Gastroesophageal sphincter (tissue), 4 donors: Measurements from ENCODE around the gene INPP5A. TPM values are rescaled to one million over a fixed set of nuclear protein-coding genes. Genes with fewer than 3 reads are reported as not detected.

ENCODE experiments used
- ATAC-seq: fragments of 150-250 bp; one replicate; pipeline ENCODE4 v1.9.1; 2016; ENCODE audit warnings: mild to moderate bottlenecking, moderate library complexity
- H3K27ac ChIP-seq, 4 donors: fragments of 200-600 bp; sonication (generic) in 3 of 4; 1 replicate in 3 of 4; 2 replicates in 1 of 4; pipeline ENCODE4 v1.5.1; 2016 to 2019
- H3K27me3 ChIP-seq: fragments of 200-600 bp; sonication (generic); one replicate; pipeline ENCODE4 v1.5.1; 2019
- H3K36me3 ChIP-seq, 2 donors: fragments of 200-600 bp; sonication (generic); one replicate each; pipeline ENCODE4 v1.5.1; 2019; ENCODE audit warnings: control low read depth in 1 of 2
- H3K4me1 ChIP-seq, 3 donors: fragments of 200-600 bp; sonication (generic); 1 replicate in 2 of 3; 2 replicates in 1 of 3; pipeline ENCODE4 v1.5.1; 2016 to 2019; ENCODE audit warnings: control low read depth in 2 of 3
- H3K4me3 ChIP-seq, 2 donors: fragments of 200-600 bp; sonication (generic); one replicate each; pipeline ENCODE4 v1.5.1; 2019; ENCODE audit warnings: mild to moderate bottlenecking in 1 of 2, moderate library complexity in 1 of 2
- H3K9me3 ChIP-seq, 3 donors: fragments of 200-600 bp; sonication (generic); one replicate each; pipeline ENCODE4 v1.5.1; 2017 to 2019; ENCODE audit warnings: control low read depth in 2 of 3
- CTCF ChIP-seq, 4 experiments: fragments of 200-600 bp in 2 of 4; fragments of 450-650 bp in 2 of 4; sonication (generic) in 1 of 4; IDR thresholded peaks; one replicate each; pipeline ENCODE4 v1.5.1; 2017 to 2019; ENCODE audit warnings: antibody characterized with exemption in 4 of 4, mild to moderate bottlenecking in 2 of 4, moderate library complexity in 2 of 4
- EP300 ChIP-seq: sonication (generic); formaldehyde crosslinking; IDR thresholded peaks from one replicate; pipeline ENCODE4 v1.6.1; 2017; ENCODE audit warnings: antibody characterized with exemption, mild to moderate bottlenecking
- POLR2A ChIP-seq, 2 donors: fragments of 450-650 bp; IDR thresholded peaks; one replicate each; pipeline ENCODE4 v1.6.1; 2017; ENCODE audit warnings: antibody characterized with exemption in 2 of 2, mild to moderate bottlenecking in 2 of 2, moderate library complexity in 1 of 2
- POLR2AphosphoS5 ChIP-seq: sonication (generic); formaldehyde crosslinking; IDR thresholded peaks from one replicate; pipeline ENCODE4 v1.6.1; 2017; ENCODE audit warnings: antibody characterized with exemption
- WGBS, 2 donors: methylation state at CpG; one replicate each; pipeline ENCODE4 v1.1.5; 2018; ENCODE audit warnings: low coverage in 1 of 2; 5-methylcytosine and 5-hydroxymethylcytosine counted together
- total RNA-seq, 4 donors: library from RNA; depleted of rRNA; stranded (reverse); fragments of >200 nt; gene quantifications; one replicate each; pipeline ENCODE4 v1.1.0, GENCODE V29; 2016

The INPP5A gene
- total RNA-seq, 4 donors from 2014 or later = 111 to 288 (median 215) TPM

DNA sequence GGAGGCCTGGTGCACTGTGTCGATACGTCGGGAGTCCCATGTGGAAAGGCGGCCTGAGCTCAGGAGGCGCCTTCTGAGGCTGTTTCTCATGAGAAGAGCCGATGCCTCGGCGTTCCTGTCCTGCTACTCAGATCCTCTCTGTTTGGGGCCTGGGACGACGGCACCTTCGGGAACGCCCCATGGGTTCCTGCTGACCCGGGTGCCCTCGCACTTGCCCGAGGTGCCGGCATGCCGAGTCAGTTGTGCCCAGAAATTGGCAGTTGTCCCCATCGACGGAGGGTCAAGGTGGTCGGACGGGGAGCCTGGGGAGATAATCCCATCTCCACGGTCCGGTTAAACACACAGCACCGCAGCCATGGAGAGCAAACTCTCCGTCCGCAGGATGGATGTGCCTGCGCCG lies 215.4 kb downstream of the INPP5A start:
- Histone ChIP-seq H3K4me3 (no peak overlapping the region), H3K4me1 (peaks cover 0 to 2% (median 0%) of the 10 kb centered on the region in 3 donors), H3K36me3 (peaks cover 0 to 96% of the 10 kb centered on the region in 2 donors), H3K27me3 (no peaks in the 10 kb centered on the region), H3K9me3 (no peaks in the 10 kb centered on the region), H3K27ac (no peak overlapping the region)
- ATAC-seq = no peak
- 94 to 97% methylated on average over 13 to 14 of the region's 28 CpGs for WGBS, 2 donors
- no peak for TF ChIP-seq POLR2AphosphoS5

DNA sequence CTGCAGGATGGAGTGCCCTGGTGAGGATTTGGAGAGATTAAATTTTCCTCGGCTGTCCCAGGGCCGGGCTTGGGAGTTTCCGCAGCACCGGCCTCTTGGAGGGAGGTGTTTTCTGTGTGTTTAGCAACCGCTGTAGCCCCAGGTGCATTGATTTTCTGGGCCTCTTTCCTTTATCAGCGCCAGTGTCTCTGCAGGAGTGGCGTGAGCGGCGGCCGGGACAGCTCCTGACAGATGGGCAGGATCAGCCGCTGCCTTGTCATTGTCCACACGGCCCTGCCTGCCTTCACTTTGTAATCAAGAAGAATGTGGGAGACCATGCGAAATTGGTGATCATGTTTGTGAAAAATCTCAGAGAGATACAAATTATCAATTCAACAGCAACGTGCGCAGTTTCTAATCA lies 216.0 kb downstream of the INPP5A start:
- H3K36me3 ChIP-seq = peaks cover 0 to 99% of the 10 kb centered on the region in 2 donors
- H3K27ac ChIP-seq = no peak overlapping the region
- TF ChIP-seq EP300 = no peak
- no peak for TF ChIP-seq CTCF (IDR thresholded peaks at IDR 0.05)
- H3K4me3 ChIP-seq = no peak overlapping the region
- 82% methylated on average over 11 to 15 of the region's 15 CpGs for WGBS, 2 donors
- H3K9me3 ChIP-seq = no peaks in the 10 kb centered on the region
- H3K4me1 ChIP-seq = no peaks in the 10 kb centered on the region
- H3K27me3 ChIP-seq = no peaks in the 10 kb centered on the region
- no peak for ATAC-seq

GRCh38 chr10:132754071-132754470 lies 216.5 kb downstream of the INPP5A start:
- Histone ChIP-seq H3K9me3 (no peaks in the 10 kb centered on the region), H3K4me3 (no peak overlapping the region), H3K4me1 (no peaks in the 10 kb centered on the region), H3K36me3 (peaks cover 0 to 99% of the 10 kb centered on the region in 2 donors), H3K27ac (no peak overlapping the region), H3K27me3 (no peaks in the 10 kb centered on the region)
- TF ChIP-seq EP300 = no peak
- no peak for TF ChIP-seq CTCF (IDR thresholded peaks at IDR 0.05)
- TF ChIP-seq POLR2AphosphoS5 = no peak
- no peak for TF ChIP-seq POLR2A (IDR thresholded peaks at IDR 0.05)
- ATAC-seq = no peak
- 80 to 100% methylated on average over 1 of the region's 18 CpGs for WGBS, 2 donors

DNA sequence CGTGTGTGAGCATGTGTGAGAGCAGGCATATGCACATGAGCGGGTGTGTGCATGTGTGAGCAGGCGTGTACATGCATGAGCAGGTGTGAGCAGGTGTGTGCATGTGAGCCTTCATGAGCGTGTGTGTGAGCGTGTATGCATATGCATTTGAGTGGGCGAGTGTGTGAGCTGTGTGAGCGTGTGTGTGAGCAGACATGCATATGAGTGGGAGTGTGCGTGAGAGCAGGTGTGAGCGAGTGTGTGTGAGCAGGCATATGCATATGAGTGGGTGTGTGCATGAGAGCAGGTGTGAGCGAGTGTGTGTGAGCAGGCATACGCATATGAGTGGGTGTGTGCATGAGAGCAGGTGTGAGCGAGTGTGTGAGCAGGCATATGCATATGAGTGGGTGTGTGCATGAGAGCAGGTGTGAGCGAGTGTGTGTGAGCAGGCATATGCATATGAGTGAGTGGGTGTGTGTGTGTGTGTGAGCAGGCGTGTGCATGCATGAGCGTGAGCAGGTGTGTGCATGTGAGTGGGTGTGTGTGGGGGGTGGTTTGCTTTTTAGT lies 217.7 kb downstream of the INPP5A start:
- whole genome bisulfite sequencing, 2 donors = 91 to 94% methylated on average over 15 of the region's 15 CpGs
- no peaks in the 10 kb centered on the region for H3K4me1 ChIP-seq
- no peaks in the 10 kb centered on the region for H3K27me3 ChIP-seq
- H3K4me3 ChIP-seq = no peak overlapping the region
- H3K27ac ChIP-seq = no peak overlapping the region
- no peak for ATAC-seq
- TF ChIP-seq CTCF (IDR thresholded peaks at IDR 0.05) (no peak), POLR2AphosphoS5 (no peak), EP300 (no peak), POLR2A (IDR thresholded peaks at IDR 0.05) (no peak)
- H3K36me3 ChIP-seq = peaks cover 0 to 99% of the 10 kb centered on the region in 2 donors
- H3K9me3 ChIP-seq = no peaks in the 10 kb centered on the region

- no peaks in the 10 kb centered on the region for H3K9me3 ChIP-seq
- H3K27ac ChIP-seq = no peak overlapping the region
- no peak for ATAC-seq
- H3K4me1 ChIP-seq = no peaks in the 10 kb centered on the region
- H3K27me3 ChIP-seq = no peaks in the 10 kb centered on the region
- WGBS, 2 donors = 84 to 91% methylated on average over 8 to 12 of the region's 14 CpGs
- H3K36me3 ChIP-seq = peaks cover 0 to 99% of the 10 kb centered on the region in 2 donors
- TF ChIP-seq POLR2A (IDR thresholded peaks at IDR 0.05) (no peak), EP300 (no peak), POLR2AphosphoS5 (no peak), CTCF (IDR thresholded peaks at IDR 0.05) (no peak)
- H3K4me3 ChIP-seq = no peak overlapping the region
Measured at GRCh38 chr10:132756591-132756990, 219.0 kb downstream of the INPP5A start.
